ENCODE data around the gene ABLIM3. TPM values are rescaled to one million over a fixed set of nuclear protein-coding genes. Genes with fewer than 3 reads are reported as not detected.

The ABLIM3 gene
- total RNA-seq, 1 donor from 2014 or later = 50.8 TPM

- Histone ChIP-seq H3K4me1 (peaks cover 12% of the 10 kb centered on the region), H3K27me3 (no peaks in the 10 kb centered on the region), H3K9me3 (no peaks in the 10 kb centered on the region), H3K4me3 (no peak overlapping the region), H3K36me3 (no peaks in the 10 kb centered on the region), H3K27ac (no peak overlapping the region)
- TF ChIP-seq POLR2A (IDR thresholded peaks at IDR 0.05) (no peak), POLR2AphosphoS5 (IDR thresholded peaks at IDR 0.05; ENCODE audit: insufficient read depth in 1 of 2, low read depth in 1 of 2) (no peak), CTCF (IDR thresholded peaks at IDR 0.05) (no peak)
- intact Hi-C loops (cut with DNase I) = no loop called here
- DNase-seq (ENCODE audit: extremely low spot score in 2 of 2) = no peak
Observed at GRCh38 chr5:149280802-149281201, 139.5 kb downstream of the ABLIM3 start.

GRCh38 chr5:149282027-149282965, 141.0 kb downstream of the ABLIM3 start:
- Histone ChIP-seq H3K4me3 (no peak overlapping the region), H3K9me3 (no peaks in the 10 kb centered on the region), H3K27me3 (no peaks in the 10 kb centered on the region), H3K4me1 (peaks cover 12% of the 10 kb centered on the region), H3K36me3 (no peaks in the 10 kb centered on the region), H3K27ac (no peak overlapping the region)
- DNase-seq (ENCODE audit: extremely low spot score in 2 of 2) = no peak
- intact Hi-C loops (cut with DNase I) = no loop called here
- TF ChIP-seq POLR2A (IDR thresholded peaks at IDR 0.05) = no peak
- TF ChIP-seq POLR2AphosphoS5 (IDR thresholded peaks at IDR 0.05; ENCODE audit: insufficient read depth in 1 of 2, low read depth in 1 of 2) = no peak
- no peak for TF ChIP-seq CTCF (IDR thresholded peaks at IDR 0.05)

- Histone ChIP-seq H3K36me3 (no peaks in the 10 kb centered on the region), H3K4me1 (peaks cover 12% of the 10 kb centered on the region), H3K4me3 (no peak overlapping the region), H3K27ac (no peak overlapping the region), H3K27me3 (no peaks in the 10 kb centered on the region), H3K9me3 (no peaks in the 10 kb centered on the region)
- intact Hi-C loops (cut with DNase I) = no loop called here
- TF ChIP-seq POLR2AphosphoS5 (IDR thresholded peaks at IDR 0.05; ENCODE audit: insufficient read depth in 1 of 2, low read depth in 1 of 2) = no peak
- no peak for TF ChIP-seq POLR2A (IDR thresholded peaks at IDR 0.05)
- no peak for TF ChIP-seq CTCF (IDR thresholded peaks at IDR 0.05)
- DNase-seq (ENCODE audit: extremely low spot score in 2 of 2) = no peak
Observed at GRCh38 chr5:149282966-149283332, 141.7 kb downstream of the ABLIM3 start.

GRCh38 chr5:149283626-149284480, 142.6 kb downstream of the ABLIM3 start:
- H3K4me1 ChIP-seq = peaks cover 12% of the 10 kb centered on the region
- TF ChIP-seq CTCF (IDR thresholded peaks at IDR 0.05) (no peak), POLR2AphosphoS5 (IDR thresholded peaks at IDR 0.05; ENCODE audit: insufficient read depth in 1 of 2, low read depth in 1 of 2) (no peak), POLR2A (IDR thresholded peaks at IDR 0.05) (no peak)
- no peaks in the 10 kb centered on the region for H3K9me3 ChIP-seq
- intact Hi-C loops (cut with DNase I) = no loop called here
- no peak overlapping the region for H3K27ac ChIP-seq
- H3K27me3 ChIP-seq = no peaks in the 10 kb centered on the region
- H3K36me3 ChIP-seq = no peaks in the 10 kb centered on the region
- H3K4me3 ChIP-seq = no peak overlapping the region
- DNase-seq (ENCODE audit: extremely low spot score in 2 of 2) = no peak
